ENCODE data around the gene ZNF844.

GRCh38 chr19:12095111-12095790 lies 30.7 kb downstream of the ZNF844 start:
- no peak for TF ChIP-seq POLR2AphosphoS5 (IDR thresholded peaks at IDR 0.05; ENCODE audit: low read depth, low read length)
- TF ChIP-seq REST (IDR thresholded peaks at IDR 0.05; ENCODE audit: insufficient read depth in 1 of 2, low read depth in 2 of 2, low read length in 2 of 2), result no peak
- no peak for TF ChIP-seq SIN3A (IDR thresholded peaks at IDR 0.05; ENCODE audit: borderline replicate concordance, insufficient read depth, low read length)
- TF ChIP-seq TAF1 (IDR thresholded peaks at IDR 0.05; ENCODE audit: borderline replicate concordance, insufficient read depth, low read length), result no peak
- no peak for TF ChIP-seq FOXP2 (optimal IDR thresholded peaks at IDR 0.05; ENCODE audit: borderline replicate concordance, extremely low read depth, extremely low read length, insufficient read depth)
